GM12864 (cell line): Measurements from ENCODE around the gene TSSK6.

ENCODE experiments used
- DNase-seq: peaks from one replicate; pipeline ENCODE4 v3.0.0-alpha.2; 2011; ENCODE audit warnings: low read depth
- H3K4me3 ChIP-seq: 2 replicates; pipeline ENCODE4 v1.5.1; 2011; ENCODE audit warnings: mild to moderate bottlenecking, low read depth, low read length, control low read depth
- CTCF ChIP-seq: IDR thresholded peaks from 2 replicates; pipeline ENCODE4 v1.5.1; 2011; ENCODE audit warnings: low read depth, mild to moderate bottlenecking, moderate library complexity, low read length, control low read depth, inconsistent platforms; ENCODE audit errors: missing control alignments

Gene TSSK6

GRCh38 chr19:19485998-19486290 lies 29.4 kb downstream of the TSSK6 start:
- H3K4me3 ChIP-seq: no peak overlapping the region
- DNase-seq: no peak
- TF ChIP-seq CTCF: no peak

GRCh38 chr19:19485161-19485997 lies 30.0 kb downstream of the TSSK6 start:
- TF ChIP-seq CTCF: no peak
- DNase-seq: no peak
- no peak overlapping the region for H3K4me3 ChIP-seq

- no peak overlapping the region for H3K4me3 ChIP-seq
- no peak for TF ChIP-seq CTCF
- DNase-seq: no peak
Observed at GRCh38 chr19:19482809-19483596, 32.3 kb downstream of the TSSK6 start.

- no peak for TF ChIP-seq CTCF
- no peak for DNase-seq
Observed at GRCh38 chr19:19480688-19481087, 34.7 kb downstream of the TSSK6 start.

GRCh38 chr19:19477705-19478383 lies 37.5 kb downstream of the TSSK6 start:
- no peak for DNase-seq

More at GRCh38 chr19:19480688-19481087, 34.7 kb downstream of the TSSK6 start:
- no peak overlapping the region for H3K4me3 ChIP-seq

More at GRCh38 chr19:19477705-19478383, 37.5 kb downstream of the TSSK6 start:
- no peak for TF ChIP-seq CTCF
- no peak overlapping the region for H3K4me3 ChIP-seq
